Jurkat, Clone E6-1 (cell line): ENCODE measurements around the gene DNAJC1.

Source experiments
- DNase-seq: peaks from one replicate; pipeline ENCODE4 v3.0.0-alpha.2; 2011; ENCODE audit warnings: low read depth, low spot score
- H3K4me3 ChIP-seq: 2 replicates; pipeline ENCODE4 v1.5.1; 2011; ENCODE audit warnings: mild to moderate bottlenecking, low read length, control low read depth, moderate library complexity

The DNAJC1 gene

GRCh38 chr10:21972584-21972983, 30.9 kb downstream of the DNAJC1 start:
- no peak overlapping the region for H3K4me3 ChIP-seq
- no peak for DNase-seq

- no peak for DNase-seq
Measured at GRCh38 chr10:21969326-21970287, 33.9 kb downstream of the DNAJC1 start.

GRCh38 chr10:21964983-21965665, 38.4 kb downstream of the DNAJC1 start:
- H3K4me3 ChIP-seq = no peak overlapping the region
- no peak for DNase-seq

More at GRCh38 chr10:21969326-21970287, 33.9 kb downstream of the DNAJC1 start:
- no peak overlapping the region for H3K4me3 ChIP-seq

GRCh38 chr10:21962358-21962757, 41.2 kb downstream of the DNAJC1 start:
- no peak overlapping the region for H3K4me3 ChIP-seq
- no peak for DNase-seq

- DNase-seq = no peak
- H3K4me3 ChIP-seq = no peak overlapping the region
Measured at GRCh38 chr10:21961847-21962246, 41.7 kb downstream of the DNAJC1 start.

GRCh38 chr10:21959998-21960397, 43.5 kb downstream of the DNAJC1 start:
- DNase-seq = no peak
- H3K4me3 ChIP-seq = no peak overlapping the region

- no peak for DNase-seq
- H3K4me3 ChIP-seq = no peak overlapping the region
Measured at GRCh38 chr10:21954690-21955089, 48.8 kb downstream of the DNAJC1 start.

GRCh38 chr10:21954132-21954531, 49.4 kb downstream of the DNAJC1 start:
- H3K4me3 ChIP-seq = no peak overlapping the region
- DNase-seq = no peak

GRCh38 chr10:21953585-21954057, 49.9 kb downstream of the DNAJC1 start:
- peak; percentile 65 for DNase-seq
- H3K4me3 ChIP-seq = no peak overlapping the region

- no peak for DNase-seq
- H3K4me3 ChIP-seq = no peak overlapping the region
Measured at GRCh38 chr10:21950566-21950965, 53.0 kb downstream of the DNAJC1 start.

- DNase-seq = no peak
- H3K4me3 ChIP-seq = no peak overlapping the region
Measured at GRCh38 chr10:21946946-21947345, 56.6 kb downstream of the DNAJC1 start.

GRCh38 chr10:21944727-21945386, 58.7 kb downstream of the DNAJC1 start:
- H3K4me3 ChIP-seq = no peak overlapping the region
- no peak for DNase-seq

GRCh38 chr10:21943633-21944265, 59.8 kb downstream of the DNAJC1 start:
- peak; percentile 9 for DNase-seq
- no peak overlapping the region for H3K4me3 ChIP-seq

GRCh38 chr10:21935439-21936023, 68.0 kb downstream of the DNAJC1 start:
- DNase-seq = no peak
- no peak overlapping the region for H3K4me3 ChIP-seq

GRCh38 chr10:21934307-21934706, 69.2 kb downstream of the DNAJC1 start:
- no peak for DNase-seq
- no peak overlapping the region for H3K4me3 ChIP-seq

- no peak overlapping the region for H3K4me3 ChIP-seq
- no peak for DNase-seq
Measured at GRCh38 chr10:21929070-21929469, 74.5 kb downstream of the DNAJC1 start.

- DNase-seq = no peak
- H3K4me3 ChIP-seq = no peak overlapping the region
Measured at GRCh38 chr10:21927631-21928353, 75.7 kb downstream of the DNAJC1 start.

GRCh38 chr10:21926949-21927348, 76.6 kb downstream of the DNAJC1 start:
- H3K4me3 ChIP-seq = no peak overlapping the region
- DNase-seq = no peak
